NCI-H774 (cell line): ENCODE measurements around the gene PPP4C.
"Not testable (repeated sequence)": the region's sequence is repeated elsewhere in the genome, so short reads cannot be mapped to it uniquely, and the experiment has no call there.

ENCODE experiments used
- DNase-seq: peaks from one replicate; lab custom pipeline; 2025; lab: John Stamatoyannopoulos, UW

The PPP4C gene

DNA sequence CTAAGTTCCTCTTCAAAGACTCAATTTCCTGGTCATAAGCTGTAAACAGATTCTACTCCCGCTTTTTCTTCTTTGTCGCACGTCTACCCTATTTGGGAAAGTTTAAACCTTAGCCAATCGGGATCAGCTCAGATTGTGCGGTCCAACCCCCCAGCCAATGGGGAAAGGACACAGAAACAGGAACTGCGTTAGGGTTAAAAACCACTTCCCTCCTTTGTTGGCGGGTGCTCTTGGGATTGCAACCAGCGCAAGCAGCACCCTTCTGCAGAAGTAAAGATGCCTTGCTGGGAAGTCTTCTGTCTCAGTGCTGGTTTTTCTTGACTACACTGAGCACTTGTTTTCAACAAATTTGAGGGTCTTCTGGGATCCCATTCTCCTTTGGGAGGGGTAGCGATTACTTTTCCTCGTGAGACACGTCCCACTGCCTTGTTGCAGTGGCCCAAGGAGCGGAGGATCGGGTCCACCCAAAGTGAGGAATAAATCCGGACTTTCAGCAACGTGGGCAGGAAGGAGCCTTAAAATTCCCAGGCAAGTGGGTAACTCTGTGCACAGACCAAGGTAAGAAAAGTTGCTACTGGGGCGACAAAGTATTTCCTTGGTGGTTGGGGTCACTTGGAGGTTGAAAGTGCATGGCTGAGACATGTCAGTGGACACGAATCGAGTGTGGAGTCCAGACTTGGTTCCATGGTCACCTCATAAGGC, 21.2 kb downstream of the PPP4C start:
- DNase-seq: no peak

DNA sequence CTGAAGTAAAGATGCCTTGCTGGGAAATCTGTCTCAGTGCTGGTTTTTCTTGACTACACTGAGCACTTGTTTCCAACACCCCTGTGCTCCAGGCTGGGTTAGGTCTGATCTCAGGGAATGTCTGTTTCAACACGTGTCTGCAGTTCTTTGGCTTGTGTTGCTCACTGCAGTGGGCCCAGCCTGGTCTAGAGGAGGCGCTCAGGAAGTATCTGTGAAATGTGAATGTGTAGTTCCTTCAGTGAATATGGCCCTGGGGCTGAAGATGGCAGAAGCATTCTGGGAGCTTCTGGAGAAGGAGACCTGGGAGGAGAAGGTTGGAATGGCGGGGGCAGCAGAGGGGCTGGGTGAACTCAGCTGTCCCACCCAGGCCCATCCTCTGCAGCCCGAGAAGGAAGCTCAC, 28.3 kb downstream of the PPP4C start:
- no peak for DNase-seq

DNA sequence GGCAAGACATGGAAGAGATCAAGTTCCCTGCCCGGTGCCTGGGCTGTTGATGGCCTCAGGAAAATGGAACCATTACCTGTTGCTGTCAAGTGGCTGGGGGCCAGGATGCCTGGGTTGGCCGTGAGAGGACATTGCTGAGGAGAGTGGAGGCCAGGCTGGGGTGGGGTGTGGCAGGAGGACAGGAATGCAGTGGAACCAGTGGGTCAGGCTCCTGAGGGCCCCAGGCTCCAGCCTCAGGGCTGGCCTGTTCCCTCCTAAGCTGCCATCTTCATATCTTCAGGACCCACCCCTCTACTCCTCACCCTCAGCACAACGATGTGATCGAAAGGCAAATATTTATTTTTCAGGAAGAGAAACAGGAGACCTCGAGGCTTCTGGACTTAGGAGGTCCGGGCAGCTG, 28.7 kb downstream of the PPP4C start:
- no peak for DNase-seq

DNA sequence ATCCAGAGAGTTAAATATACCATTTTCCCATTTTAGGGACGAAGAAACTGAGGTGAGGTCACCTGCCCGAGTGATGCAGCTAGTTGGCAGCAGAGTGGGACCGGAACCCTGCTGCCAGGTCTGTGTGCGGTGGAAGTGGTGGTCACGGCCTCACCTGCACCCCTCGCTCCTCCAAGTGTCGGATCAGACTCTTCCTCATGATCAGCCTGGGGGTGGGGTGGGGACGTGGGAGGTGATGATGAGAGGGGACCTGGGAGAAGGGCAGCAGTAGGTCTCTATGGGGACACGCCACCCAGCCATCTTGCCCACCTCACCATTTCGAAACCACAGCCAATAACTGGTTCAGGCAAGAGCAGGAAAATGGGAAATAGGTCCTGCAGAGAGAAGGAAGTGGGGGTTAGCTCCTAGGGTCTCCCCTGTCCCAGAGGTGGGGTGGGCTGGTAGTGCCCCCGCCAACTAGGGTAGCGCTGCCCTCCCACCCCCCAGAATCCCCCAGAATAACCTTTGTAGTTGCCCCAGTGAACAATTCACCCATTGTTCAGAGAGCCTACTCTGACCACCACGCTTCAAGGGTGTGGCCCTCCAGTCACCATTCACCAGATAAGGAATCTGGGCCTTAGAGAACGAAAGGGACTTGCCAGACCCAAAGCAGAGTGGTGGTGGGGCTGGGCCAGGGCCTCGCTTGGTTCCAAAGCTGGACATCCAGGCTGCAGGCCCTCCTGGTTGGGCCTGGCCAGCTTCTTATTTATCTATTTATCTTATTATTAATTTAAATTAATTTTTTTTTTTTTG, 32.5 kb downstream of the PPP4C start:
- DNase-seq: no peak

DNA sequence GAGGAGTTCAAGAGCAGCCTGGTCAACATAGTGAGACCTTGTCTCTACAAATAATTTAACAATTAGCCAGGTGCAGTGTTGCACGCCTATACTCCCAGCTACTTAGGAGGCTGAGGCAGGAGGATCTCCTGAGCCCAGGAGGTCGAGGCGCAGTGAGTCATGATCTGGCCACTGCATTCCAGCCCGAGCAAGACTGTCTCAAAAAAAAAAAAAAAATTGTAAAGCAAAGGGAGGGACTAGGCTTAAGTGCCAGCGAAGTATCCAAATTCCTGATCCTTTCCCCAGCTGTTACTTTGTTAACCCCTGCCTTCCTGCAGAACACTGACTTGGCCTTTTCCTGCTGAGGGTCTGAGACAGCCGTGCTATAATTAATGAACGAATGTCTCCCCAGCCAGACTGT, 34.9 kb downstream of the PPP4C start:
- no peak for DNase-seq

DNA sequence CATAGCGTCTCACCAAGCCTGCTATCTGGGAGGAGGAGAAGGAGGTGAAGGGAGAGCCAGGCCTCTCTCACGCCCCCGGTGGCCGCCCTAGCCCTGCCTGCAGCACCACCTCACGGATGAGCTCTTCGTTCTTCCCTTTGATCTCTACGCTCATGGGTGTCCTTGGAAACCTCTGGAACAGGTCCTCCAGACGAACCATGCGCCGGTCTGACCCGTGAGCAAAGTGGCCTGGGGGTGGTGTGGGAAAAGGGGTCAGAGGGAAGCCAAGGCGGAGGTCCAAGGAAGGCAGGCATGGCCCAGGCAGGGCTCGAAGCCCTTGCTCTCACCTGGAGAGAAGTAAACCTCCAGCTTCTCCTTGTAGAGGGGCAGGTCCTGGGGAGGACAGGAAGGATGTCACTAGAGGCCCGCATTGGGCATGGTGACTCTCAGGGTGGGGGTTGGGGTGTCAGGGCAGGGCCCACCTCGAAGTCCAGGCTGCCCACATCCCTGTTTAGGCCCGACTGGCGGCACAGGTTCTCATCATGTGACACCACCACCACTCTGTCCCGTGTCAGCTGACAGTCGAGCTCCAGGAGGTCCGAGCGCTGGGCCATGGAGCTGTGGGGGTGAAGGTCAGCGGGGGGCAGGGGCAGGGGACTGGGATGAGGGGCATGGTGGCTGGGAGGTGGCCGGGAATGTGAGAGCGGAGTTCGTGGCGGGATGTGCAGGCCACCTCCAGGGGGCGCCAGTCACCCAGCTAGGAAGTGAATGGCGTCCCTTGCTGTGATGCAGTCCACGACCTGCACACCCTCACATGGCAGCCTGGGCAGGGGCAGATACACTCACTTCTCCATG, 36.6 kb downstream of the PPP4C start:
- no peak for DNase-seq

DNA sequence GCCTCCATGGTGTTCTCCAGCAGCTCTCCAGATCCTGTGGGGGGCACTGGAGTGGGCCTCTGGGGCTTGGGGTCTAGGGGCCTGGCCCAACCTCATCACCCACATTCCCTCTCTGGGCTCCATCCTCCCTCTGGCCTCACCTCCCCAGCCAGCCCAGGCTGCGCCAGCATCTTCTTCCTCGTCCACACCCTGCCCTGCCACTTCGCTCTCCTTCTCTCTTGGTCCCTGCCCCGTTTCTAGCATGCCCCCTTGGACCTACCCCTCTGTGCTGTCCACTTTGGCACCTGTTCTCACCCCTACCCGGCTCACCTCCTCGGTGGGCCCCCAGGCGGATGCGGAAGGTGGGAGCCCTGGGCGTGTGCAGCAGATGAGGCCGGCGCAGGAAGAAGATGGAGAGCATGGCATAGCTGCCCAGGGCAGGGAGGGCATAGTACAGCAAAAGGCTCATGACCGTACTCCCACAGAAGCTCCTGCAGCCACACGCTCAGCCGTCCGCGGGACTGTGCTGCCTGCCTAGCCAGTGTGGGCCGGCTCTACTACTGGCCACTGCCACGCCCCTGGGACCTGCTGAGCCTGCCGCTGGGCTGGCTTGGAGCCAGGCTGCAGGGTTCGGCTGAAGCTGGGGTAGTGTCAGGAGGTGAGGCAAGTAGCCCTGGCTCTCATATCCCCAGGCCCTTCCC, 37.4 kb downstream of the PPP4C start, which contains the start of gene GDPD3:
Gene GDPD3 (minus strand): TSS at position 507 of the 680 bp plus-strand sequence. CDS start 59 bp downstream, at position 448.
- no peak for DNase-seq

DNA sequence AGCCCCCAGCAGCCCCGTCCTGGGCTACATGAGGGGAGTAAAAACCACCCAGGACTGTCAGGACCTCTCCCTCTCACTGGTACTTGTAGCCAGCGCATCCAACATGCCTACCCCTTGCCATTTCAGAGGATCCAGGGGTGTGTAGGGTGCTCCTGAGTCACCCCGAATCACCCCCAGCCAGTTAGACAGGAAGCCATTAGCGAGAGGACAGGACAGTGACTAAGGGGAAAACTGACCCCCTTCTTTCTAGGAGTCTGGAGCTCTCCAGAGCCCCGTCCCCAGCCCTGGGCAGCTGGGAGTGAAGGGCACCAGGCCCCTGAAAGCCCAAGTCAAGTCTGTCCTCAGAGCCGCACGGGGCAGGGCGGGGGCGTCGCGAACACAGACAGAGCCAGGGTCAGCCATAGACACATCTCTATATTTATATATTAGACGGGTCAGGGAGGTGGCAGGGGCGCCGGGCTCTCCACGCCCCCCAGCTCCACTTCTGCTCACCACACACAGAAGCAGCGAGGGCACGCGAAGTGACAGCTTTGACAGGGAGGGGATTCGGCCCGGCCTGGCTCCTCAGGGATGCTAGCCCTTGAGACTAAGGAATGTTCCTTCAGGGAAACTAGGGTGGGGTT, 38.0 kb downstream of the PPP4C start:
- no peak for DNase-seq

DNA sequence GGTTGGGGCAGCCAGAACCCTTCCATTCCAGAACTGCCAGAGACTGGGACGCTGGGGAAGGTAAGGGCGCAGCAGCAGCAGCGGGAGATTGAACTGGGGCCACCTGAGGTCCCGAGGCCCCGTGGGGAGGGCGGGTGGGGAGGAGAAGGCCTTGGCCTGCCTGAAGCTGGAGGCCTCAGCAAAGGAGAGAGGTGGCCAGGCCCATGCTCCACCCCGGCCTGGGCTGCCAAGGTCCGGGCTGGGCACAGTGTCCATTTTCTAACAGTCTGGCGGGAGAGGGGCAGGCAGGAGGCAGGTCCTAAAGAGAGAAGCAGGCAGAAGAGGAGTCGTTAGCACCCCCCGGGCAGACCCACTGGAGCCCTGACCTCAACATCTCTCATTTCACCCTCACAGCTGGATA, 38.6 kb downstream of the PPP4C start:
- DNase-seq: no peak

DNA sequence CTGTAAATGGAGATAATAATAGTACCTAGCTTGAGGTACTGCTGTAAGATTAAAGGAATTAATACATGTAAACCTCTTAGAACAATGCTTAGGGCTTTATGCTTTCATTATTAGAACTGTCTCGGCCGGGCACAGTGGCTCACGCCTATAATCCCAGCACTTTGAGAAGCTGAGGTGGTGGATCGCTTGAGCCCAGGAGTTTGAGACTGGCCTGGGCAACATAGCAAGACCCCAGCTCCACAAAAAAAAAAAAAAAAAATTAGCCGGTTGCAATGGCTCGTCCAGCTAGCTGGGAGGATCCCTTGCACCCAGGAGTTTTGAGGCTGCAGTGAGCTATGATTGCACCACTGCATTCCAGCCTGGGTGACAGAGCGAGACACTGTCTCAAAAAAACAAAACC, 39.0 kb downstream of the PPP4C start:
- not testable (repeated sequence) for DNase-seq

DNA sequence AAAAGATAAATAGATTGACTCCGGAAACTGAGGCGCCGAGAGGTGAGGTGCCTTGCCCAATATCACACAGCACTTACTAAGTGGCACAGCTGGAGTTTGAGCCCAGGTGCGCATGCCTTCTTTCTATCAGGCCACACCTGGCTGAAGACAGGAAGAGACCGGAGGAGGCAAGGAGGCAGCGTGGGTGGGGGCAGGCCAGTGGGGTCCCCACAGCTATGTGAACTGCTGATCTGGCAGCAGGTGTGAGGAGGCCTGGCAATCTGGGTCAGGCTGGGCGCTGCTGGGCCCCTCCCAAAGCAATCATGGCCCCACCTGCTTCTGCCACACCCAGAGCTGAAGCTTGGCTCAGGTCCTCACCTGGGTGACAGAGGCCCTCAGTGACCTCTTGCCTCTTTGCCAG, 39.4 kb downstream of the PPP4C start:
- DNase-seq: no peak

DNA sequence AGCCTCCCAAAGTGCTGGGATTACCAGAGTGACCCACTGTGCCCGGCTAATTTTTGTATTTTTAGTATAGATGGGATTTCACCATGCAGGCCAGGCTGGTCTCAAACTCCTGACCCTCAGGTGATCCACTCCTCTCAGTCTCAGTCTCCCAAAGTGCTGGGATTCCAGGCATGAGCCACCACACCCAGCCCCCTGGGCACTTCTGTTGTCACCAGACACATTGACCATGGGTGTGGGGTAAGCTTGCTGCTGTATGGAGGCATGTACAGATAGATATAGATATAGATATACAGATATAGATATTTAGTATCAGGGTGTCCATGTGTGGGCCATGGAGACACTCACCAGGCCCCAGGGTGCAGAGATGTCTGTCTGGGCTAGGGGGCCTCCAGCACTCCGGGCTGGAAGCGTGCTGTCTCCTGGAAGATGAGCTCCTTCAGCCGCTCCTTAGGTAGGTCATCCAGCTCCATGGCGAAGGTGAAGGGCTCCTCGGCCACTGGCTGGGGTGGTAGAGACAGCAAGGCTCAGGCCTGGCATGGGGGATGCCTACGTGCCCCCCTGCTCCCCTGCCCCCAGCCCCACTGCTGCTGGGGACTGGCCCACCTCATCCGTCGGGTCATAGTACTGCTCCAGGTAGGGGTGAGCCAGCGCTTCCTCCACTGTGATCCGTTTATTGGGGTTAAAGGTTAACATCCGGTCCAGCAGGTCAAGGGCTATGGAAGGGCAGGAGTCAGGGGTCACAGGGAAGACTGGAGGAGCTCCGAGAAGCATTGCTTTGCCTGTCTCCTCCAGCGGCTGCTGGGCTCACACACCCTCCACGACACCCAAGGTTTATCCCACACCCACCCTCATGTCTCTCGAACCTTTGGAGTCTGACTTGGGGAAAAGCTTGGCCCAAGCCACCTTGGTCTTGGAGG, 40.8 kb downstream of the PPP4C start:
- DNase-seq: no peak

DNA sequence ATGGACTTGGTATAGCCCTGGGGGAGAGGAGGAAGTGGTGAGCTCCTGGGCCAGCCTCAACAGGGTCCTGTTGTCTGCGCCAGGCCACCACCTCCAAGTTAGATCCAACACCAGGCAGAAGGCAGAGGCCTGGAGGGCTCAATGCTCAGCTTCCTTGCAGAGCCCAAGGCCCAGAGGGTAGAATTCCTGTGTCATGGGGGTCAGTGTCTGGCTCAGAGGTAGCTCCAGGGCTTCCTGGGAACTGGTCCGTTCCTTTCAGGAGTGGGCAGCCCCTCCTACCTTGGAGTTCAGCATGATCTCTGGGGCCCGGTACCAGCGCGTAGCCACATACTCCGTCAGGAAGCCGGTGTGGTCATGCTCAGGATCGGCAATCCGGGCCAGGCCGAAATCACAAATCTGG, 42.0 kb downstream of the PPP4C start:
- no peak for DNase-seq

DNA sequence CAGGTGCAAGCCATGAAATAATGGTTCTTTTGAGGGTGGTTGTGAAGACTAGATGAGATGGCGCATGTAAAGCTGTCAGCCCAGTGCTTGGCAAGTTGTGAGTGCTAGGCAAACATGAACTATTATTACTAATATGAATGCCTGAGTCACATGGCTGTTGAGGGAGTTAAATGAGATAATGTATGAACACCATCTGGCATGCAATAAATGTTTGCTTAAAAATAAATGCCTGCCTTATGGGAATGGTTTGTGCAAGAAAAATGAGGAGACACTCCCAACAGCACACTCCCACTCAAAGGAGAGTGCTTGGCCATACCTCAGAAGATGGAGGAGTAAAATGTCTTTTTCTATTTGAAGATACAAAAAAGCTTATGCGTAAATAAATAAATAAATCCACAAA, 43.6 kb downstream of the PPP4C start:
- DNase-seq: no peak

DNA sequence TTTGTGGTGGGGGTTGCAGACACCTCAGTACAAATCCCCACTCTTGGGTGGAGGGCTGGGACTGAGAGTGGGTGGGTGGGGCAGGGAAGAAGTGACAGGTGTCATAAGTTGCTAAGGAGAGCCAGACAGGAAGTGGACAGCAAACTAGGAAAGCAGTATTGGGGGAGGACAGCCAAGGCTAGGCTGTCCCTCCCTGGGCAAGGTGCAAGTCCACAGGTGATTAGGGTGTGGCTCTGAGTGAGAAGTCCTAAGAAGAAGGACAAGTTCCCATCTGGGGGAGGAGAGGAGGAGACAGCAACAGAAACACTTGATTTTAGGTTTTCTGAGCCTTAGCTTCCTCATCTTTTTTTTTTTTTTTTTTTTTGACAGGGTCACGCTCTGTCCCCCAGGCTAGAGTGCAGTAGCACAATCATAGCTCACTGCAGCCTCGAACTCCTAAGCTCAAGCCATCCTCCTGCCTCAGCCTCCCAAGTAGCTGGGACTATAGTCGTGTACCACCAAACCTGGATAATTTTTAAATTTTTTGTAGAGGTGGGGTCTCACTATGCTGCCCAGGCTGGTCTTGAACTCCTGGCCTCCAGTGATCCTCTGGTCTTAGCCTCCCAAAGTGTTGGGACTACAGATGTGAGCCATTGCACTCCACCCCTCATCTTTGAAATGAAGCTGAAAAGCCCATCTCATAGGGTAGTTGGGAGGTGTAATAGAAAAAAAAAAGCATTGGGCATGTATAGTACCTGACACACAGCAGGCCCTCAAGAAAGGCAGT, 44.7 kb downstream of the PPP4C start:
- no peak for DNase-seq

DNA sequence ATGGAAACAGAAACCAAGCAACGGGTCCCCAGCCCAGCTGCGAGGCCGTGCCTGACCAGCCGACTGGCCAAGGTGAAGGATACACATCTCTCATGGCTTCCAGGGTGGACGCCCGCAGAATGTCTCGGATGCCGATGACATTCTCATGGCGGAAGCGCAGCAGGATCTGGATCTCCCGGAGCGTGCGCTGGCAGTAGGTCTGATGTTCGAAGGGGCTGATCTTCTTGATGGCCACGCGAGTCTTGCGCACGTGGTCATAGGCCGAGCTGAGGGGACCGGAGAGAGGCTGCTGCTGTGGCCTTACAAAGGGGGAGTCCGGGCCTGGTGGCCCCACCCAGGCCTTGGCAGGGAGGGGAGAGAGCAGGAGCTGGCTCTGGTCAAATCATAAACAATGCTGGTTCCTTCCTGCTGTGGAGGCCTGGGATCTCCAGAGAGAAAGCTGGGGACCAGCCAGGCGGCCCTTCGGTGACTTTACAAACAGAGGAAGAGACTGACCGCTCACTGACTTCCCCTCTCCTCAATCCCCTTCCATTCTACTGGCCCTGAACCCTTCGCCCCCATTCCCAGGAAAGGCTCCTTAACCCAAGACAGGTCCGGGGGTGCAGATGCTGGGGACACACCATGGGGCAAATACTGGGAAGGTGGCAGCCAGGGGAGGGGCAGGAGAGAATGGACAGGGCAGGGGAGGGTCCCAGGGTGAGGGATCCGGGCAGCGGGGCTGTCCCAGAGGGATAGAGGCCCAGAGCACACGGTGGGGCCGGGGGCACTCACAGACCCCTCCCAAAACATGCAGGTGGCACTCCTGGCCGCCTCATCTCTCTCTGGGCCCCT, 46.2 kb downstream of the PPP4C start:
- DNase-seq: no peak

DNA sequence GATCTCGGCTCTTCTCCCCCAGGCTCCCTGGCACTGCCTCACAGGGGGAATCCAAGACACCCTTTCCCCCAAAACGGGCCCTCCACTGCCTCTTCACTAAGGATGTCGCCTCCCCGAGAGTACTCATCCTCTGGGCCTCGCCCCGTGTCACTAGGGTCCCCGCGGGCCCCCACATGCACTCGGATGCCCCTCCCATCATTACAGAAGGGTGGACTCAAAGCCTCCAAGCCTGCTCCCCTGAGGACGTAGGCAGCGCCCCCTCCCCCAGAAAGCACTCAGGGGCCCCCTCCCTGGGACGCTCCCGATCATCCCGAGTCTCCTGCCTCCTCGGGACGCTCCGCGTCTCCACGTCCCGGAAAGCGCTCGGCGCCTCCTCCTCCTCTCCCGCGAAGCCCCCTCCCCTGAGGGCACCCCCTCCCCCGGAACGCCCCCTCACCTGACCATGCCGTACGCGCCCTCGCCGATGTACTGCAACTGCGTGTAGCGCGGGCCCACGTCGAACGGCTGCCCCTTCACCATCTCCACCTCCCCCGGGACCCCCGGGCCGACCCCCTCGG, 46.9 kb downstream of the PPP4C start:
- no peak for DNase-seq

DNA sequence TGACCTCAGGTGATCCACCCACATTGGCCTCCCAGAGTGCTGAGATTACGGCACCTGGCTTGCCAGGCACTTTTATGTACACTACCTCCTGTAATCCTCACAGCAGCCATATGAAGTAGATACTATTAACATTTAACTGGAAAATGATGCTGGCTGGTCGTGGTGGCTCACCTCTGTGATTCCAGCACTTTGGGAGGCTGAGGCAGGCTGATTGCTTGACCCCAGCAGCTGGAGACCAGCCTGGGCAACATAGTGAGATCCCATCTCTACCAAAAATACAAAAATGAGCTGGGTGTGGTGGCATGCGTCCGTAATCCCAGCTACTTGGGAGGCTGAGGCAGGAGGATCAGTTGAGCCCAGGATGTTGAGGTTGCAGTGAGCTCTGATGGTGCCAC, 49.2 kb downstream of the PPP4C start:
- no peak for DNase-seq

DNA sequence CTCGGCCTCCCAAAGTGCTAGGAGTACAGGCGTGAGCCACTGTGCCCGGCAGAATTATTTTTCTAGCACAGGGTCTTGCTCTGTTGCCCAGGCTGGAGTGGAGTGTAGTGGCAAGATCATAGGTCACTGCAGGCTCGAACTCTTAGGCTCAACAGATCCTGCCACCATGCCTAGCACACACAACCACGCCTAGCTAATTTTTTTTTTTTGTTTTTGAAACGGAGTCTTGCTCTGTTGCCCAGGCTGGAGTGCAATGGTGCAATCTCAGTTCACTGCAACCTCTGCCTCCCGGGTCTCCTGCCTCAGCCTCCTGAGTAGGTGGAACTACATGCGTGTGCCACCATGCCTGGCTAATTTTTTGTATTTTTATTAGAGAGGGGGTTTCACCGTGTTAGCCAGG, 49.9 kb downstream of the PPP4C start:
- DNase-seq: not testable (repeated sequence)
